Measurements from ENCODE around the gene RALB.

RALB gene

DNA sequence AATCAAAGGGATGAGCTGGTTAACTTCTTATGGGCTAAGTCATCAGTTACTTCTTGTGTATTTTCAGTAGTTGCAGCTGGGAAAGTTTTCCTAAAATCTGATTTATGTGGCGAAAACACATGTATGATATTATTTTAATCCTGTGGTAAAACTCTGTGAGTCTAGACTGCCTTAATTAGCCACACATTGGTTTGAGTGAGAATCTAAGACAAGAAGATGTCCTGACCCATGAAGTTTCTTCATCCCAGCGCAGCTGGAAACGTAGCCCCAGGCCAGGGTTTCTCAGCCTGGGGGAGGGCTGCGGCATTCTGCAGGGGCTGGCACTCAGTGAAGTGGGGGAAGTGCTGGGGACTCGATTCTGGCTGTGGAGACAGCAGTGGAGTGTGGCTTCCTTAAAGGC lies 48.6 kb downstream of the RALB start:
- TF ChIP-seq, protein P1, sequence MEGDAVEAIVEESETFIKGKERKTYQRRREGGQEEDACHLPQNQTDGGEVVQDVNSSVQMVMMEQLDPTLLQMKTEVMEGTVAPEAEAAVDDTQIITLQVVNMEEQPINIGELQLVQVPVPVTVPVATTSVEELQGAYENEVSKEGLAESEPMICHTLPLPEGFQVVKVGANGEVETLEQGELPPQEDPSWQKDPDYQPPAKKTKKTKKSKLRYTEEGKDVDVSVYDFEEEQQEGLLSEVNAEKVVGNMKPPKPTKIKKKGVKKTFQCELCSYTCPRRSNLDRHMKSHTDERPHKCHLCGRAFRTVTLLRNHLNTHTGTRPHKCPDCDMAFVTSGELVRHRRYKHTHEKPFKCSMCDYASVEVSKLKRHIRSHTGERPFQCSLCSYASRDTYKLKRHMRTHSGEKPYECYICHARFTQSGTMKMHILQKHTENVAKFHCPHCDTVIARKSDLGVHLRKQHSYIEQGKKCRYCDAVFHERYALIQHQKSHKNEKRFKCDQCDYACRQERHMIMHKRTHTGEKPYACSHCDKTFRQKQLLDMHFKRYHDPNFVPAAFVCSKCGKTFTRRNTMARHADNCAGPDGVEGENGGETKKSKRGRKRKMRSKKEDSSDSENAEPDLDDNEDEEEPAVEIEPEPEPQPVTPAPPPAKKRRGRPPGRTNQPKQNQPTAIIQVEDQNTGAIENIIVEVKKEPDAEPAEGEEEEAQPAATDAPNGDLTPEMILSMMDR (IDR thresholded peaks at IDR 0.05; ENCODE audit: low read depth, low read length), result no peak
- in situ Hi-C loops (cut with HindIII; ENCODE audit: low sequenced_read_pairs), result no loop called here
- no peak overlapping the region for H3K4me3 ChIP-seq (ENCODE audit: low read depth, low read length)
- DNase-seq (ENCODE audit: low read depth, low spot score), result no peak

DNA sequence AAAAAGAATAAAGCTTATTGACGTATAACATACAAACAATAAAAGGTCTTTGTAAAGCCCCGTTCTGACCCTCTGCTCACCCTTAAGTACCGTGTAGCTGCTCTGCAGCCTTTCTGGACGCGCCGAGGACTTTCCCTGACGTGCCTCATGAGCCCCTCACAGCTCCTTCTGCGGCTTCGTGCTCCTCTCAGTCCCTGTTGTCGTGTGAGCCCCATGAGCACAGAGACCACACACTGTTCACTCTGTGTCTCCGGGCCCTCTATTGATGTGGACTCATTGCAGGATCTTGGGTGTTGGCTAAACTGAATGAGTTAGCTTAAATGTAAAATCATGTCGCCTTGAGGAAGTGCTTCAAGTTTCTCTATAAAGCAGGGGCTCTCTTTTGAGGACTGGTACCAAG lies 49.6 kb downstream of the RALB start:
- DNase-seq (ENCODE audit: low read depth, low spot score), result no peak
- TF ChIP-seq, protein P1 (IDR thresholded peaks at IDR 0.05; ENCODE audit: low read depth, low read length), result no peak
- in situ Hi-C loops (cut with HindIII; ENCODE audit: low sequenced_read_pairs), result no loop called here
- no peak overlapping the region for H3K4me3 ChIP-seq (ENCODE audit: low read depth, low read length)

DNA sequence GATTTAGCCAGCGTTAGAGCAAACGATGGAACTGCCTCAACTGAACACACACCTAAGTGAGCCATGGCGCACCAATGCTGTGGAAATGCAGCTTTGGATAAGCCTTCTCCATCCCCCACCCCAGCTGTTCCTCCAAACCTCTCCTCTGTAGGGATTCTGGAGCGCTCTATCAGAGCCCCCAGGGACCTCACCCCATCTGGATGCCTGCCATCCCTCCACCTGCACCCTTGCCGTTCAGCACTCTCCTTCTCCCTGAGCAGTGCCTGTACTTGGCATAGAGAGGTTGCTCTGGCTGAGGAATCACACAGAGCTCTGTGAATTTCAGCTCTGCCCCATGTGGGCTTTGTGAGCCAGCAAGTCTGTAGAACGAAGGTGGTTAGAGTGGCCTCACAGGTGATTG lies 50.5 kb downstream of the RALB start:
- no peak overlapping the region for H3K4me3 ChIP-seq (ENCODE audit: low read depth, low read length)
- no peak for DNase-seq (ENCODE audit: low read depth, low spot score)
- TF ChIP-seq, protein P1 (IDR thresholded peaks at IDR 0.05; ENCODE audit: low read depth, low read length), result no peak
- in situ Hi-C loops (cut with HindIII; ENCODE audit: low sequenced_read_pairs), result no loop called here

DNA sequence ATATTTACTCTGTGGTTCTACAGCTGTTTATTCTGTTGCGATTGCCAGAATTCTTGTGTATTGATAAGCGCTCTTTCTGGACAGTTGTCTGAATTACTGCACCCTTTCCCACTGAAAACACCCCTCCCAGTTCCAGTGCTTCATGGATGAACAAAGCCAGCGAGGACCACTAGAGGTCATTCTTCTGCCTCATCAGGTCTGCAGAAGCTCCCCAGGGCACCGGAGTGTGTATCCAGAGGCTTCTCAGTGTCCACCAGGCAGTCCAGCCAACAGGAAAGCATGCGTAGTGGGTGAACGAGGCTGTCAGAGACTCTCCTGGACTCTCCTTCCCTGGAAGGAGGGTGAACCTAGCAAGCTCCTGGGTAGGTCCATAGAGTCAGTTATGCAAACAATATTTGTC lies 52.6 kb downstream of the RALB start:
- TF ChIP-seq, protein P1 (IDR thresholded peaks at IDR 0.05; ENCODE audit: low read depth, low read length), result peak; percentile 42
- in situ Hi-C loops (cut with HindIII; ENCODE audit: low sequenced_read_pairs), result no loop called here
- DNase-seq (ENCODE audit: low read depth, low spot score), result no peak
- no peak overlapping the region for H3K4me3 ChIP-seq (ENCODE audit: low read depth, low read length)

DNA sequence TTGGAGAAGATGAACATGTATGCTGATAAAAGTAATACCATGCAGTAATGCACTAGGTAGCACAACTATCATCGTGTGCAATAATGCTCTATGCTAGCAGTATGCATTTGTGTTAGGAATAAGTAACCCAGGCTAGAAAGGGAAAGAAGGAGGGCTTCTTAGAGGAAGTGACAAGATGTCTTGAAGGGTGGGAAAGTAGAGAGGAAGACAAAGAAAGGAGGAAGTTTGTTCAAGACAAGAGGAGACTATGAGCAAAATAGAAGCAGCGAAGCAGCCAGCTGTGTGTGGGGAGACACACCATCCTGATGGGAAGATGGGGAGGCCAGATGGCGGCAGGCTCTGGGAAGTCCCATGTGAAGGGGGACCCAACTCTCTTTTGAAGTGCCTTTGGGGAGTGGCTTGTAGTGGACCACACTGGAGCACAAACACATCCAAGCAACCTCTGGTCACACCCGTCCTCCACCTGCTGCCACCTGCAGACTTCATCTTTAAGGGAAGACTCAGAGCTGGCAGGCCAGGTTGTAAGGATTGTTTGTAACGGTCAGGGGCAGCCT lies 53.4 kb downstream of the RALB start:
- in situ Hi-C loops (cut with HindIII; ENCODE audit: low sequenced_read_pairs), result no loop called here
- no peak for DNase-seq (ENCODE audit: low read depth, low spot score)
- no peak overlapping the region for H3K4me3 ChIP-seq (ENCODE audit: low read depth, low read length)
- TF ChIP-seq, protein P1 (IDR thresholded peaks at IDR 0.05; ENCODE audit: low read depth, low read length), result no peak

DNA sequence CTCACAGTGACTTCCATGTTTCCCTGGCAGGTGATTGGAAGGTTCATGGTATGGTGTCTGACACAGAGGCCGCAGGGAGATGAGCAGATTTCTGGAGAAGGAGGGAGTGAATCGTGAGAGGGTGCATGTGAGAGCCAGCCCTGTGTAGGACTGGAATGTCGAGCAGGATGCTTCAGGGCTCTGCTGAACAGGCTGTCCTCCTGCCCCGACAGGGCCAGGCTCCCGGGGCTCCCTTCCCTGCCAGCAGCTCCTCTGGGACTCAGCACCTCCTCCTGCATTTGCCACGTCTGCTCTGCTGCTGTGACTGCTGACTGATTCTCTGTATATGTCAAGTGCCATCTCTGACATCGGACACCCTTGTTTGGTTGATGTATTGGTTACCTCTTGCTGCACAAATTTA lies 54.8 kb downstream of the RALB start:
- DNase-seq (ENCODE audit: low read depth, low spot score), result no peak
- in situ Hi-C loops (cut with HindIII; ENCODE audit: low sequenced_read_pairs), result no loop called here
- no peak overlapping the region for H3K4me3 ChIP-seq (ENCODE audit: low read depth, low read length)
- TF ChIP-seq, protein P1 (IDR thresholded peaks at IDR 0.05; ENCODE audit: low read depth, low read length), result no peak

Measured in astrocyte of the spinal cord (primary cell).